Astrocyte (in vitro differentiated cells and primary cell): Measurements from ENCODE around the gene EFNA2.

Source experiments
- EZH2 ChIP-seq: IDR thresholded peaks from 2 replicates; pipeline ENCODE4 v1.6.1; 2012; ENCODE audit warnings: mild to moderate bottlenecking, low read length, inconsistent platforms; ENCODE audit not compliant: insufficient read depth
- TF ChIP-seq, protein P1 (sequence below): IDR thresholded peaks from 2 replicates; pipeline ENCODE4 v1.5.1; 2011; ENCODE audit warnings: low read depth, mild to moderate bottlenecking, inconsistent platforms, low read length, moderate library complexity; ENCODE audit not compliant: insufficient read depth

DNA sequence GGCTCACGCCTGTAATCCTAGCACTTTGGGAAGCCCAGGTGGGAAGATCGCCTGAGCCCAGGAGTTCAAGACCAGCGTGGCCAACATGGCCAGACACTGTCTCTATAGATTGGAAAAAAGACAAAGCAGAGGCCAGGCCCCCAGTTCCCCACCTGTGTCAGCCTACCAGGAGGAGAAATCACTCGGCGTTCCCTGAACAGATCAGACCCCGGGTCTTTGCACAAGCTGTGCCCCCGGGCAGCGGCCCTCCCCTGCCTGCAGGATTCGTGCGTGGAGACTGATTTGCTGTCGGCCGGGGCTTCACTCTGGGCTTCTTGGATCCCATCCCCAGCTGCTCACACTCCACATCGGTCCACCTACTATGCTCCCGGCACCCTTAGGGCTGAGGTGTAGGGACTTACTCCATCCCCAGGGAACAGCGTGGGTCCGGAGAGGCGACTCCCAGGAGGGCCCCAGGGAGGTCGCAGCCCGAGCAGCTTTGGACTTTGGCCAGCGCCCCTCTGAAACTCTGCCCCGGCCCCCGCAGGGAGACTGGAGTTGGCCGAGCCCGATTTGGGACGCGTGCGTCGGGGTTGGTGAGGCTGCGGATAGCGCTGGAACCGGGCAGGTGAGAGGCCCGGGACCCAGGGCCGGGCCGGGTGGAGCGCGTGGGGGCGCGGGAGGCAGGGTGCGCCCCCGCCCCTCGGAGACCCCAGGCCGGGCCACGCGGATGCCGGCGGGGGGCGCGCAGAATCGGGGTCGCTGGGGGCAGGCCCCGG is 515 bp upstream of the EFNA2 start:
- TF ChIP-seq, protein P1, sequence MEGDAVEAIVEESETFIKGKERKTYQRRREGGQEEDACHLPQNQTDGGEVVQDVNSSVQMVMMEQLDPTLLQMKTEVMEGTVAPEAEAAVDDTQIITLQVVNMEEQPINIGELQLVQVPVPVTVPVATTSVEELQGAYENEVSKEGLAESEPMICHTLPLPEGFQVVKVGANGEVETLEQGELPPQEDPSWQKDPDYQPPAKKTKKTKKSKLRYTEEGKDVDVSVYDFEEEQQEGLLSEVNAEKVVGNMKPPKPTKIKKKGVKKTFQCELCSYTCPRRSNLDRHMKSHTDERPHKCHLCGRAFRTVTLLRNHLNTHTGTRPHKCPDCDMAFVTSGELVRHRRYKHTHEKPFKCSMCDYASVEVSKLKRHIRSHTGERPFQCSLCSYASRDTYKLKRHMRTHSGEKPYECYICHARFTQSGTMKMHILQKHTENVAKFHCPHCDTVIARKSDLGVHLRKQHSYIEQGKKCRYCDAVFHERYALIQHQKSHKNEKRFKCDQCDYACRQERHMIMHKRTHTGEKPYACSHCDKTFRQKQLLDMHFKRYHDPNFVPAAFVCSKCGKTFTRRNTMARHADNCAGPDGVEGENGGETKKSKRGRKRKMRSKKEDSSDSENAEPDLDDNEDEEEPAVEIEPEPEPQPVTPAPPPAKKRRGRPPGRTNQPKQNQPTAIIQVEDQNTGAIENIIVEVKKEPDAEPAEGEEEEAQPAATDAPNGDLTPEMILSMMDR, result no peak
- TF ChIP-seq EZH2, result peak; percentile 96
